Activated CD4-positive, alpha-beta T cell treated with anti-CD3 and anti-CD28 coated beads for 36 hours (primary cell): ENCODE results near the gene SYNE1. TPM values are rescaled to one million over a fixed set of nuclear protein-coding genes. Genes with fewer than 3 reads are reported as not detected.

Experiments used
- ATAC-seq: fragments of 200-7000 bp; cut with Tn5 transposase; one replicate; pipeline ENCODE4 v1.10.0; 2021; ENCODE audit warnings: mild to moderate bottlenecking, moderate library complexity
- CTCF ChIA-PET: fragments of 350-600 bp; sonication (Branson Sonifier 250); formaldehyde crosslinking; loops from one replicate; lab custom pipeline; 2021; ENCODE audit warnings: antibody characterized with exemption; lab: Charles Lee
- POLR2A ChIA-PET: fragments of 350-600 bp; sonication (Branson Sonifier 250); formaldehyde crosslinking; loops from one replicate; lab custom pipeline; 2021; ENCODE audit warnings: antibody characterized with exemption, inconsistent platforms; lab: Charles Lee
- DNase-seq: peaks from one replicate; pipeline ENCODE4 v3.0.0-alpha.2; 2020
- H3K27ac Mint-ChIP-seq: one replicate; pipeline ENCODE4 v1.8.0; 2021; ENCODE audit warnings: mixed read lengths
- H3K27me3 Mint-ChIP-seq: one replicate; pipeline ENCODE4 v1.8.0; 2021; ENCODE audit warnings: mixed read lengths
- H3K36me3 Mint-ChIP-seq: one replicate; pipeline ENCODE4 v1.8.0; 2021; ENCODE audit warnings: low read depth, mixed read lengths
- H3K4me1 Mint-ChIP-seq: one replicate; pipeline ENCODE4 v1.8.0; 2021; ENCODE audit warnings: mixed read lengths
- H3K4me3 Mint-ChIP-seq: one replicate; pipeline ENCODE4 v1.8.0; 2021; ENCODE audit warnings: mild to moderate bottlenecking, moderate library complexity, mixed read lengths
- H3K9me3 Mint-ChIP-seq: one replicate; pipeline ENCODE4 v1.8.0; 2021; ENCODE audit warnings: low read depth, mixed read lengths
- intact Hi-C, 2 experiments: fragments of 100-400 bp; cut with DNase I in 1 of 2; cut with micrococcal nuclease in 1 of 2; formaldehyde crosslinking; loops; one replicate each; pipeline versions ENCODE4 v1.14.2 to v1.15.1; 2022 to 2024; cut with DNase I, micrococcal nuclease
- total RNA-seq, 2 experiments: library from RNA; stranded (reverse); gene quantifications; one replicate each; pipeline ENCODE4 v1.2.3, GENCODE V29; 2021

SYNE1 gene
- total RNA-seq, 2 experiments from 2014 or later, result 20.8 to 21.9 TPM

DNA sequence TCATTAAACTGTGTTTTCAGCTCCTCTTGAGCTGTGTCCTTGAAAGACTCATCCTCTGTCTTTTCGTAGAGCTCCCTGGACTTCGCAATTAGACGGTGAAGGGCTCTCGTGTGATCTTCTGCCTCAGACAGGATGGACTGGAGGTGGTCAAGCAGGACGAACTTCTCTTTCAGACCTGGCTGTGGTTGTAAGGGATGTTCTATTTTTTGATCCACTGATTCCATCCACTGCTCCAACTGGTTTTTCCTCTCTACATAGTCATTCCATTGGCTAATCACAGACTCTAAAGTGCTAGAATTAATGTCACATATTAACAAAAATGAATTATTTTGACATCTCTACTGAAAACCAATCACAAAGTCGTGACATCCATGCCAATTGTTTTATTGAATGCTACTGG, 250.1 kb downstream of the SYNE1 start:
- Mint-ChIP-seq H3K4me3 (no peak overlapping the region), H3K36me3 (no peaks in the 10 kb centered on the region), H3K9me3 (no peaks in the 10 kb centered on the region), H3K27me3 (peaks cover 18% of the 10 kb centered on the region), H3K4me1 (no peaks in the 10 kb centered on the region), H3K27ac (no peak overlapping the region)
- DNase-seq, result no peak
- POLR2A ChIA-PET, result no interaction called here
- intact Hi-C loops, result no loop called here
- no peak for ATAC-seq
- CTCF ChIA-PET, result no interaction called here

- ATAC-seq (no peak), DNase-seq (no peak)
- CTCF ChIA-PET, result no interaction called here
- POLR2A ChIA-PET, result no interaction called here
- Mint-ChIP-seq H3K4me1 (no peaks in the 10 kb centered on the region), H3K36me3 (no peaks in the 10 kb centered on the region), H3K27me3 (peaks cover 18% of the 10 kb centered on the region), H3K27ac (no peak overlapping the region), H3K4me3 (no peak overlapping the region), H3K9me3 (no peaks in the 10 kb centered on the region)
- intact Hi-C loops, result no loop called here
Observed at GRCh38 chr6:152386131-152386530, 251.0 kb downstream of the SYNE1 start.

GRCh38 chr6:152380993-152381898, 255.9 kb downstream of the SYNE1 start:
- no peak for DNase-seq
- ChIA-PET POLR2A (no interaction called here), CTCF (interaction anchor here (0.7 kb wide), 1 partner anchor 12 kb away, joined by 6 read pairs; no protein-coding TSS in a partner anchor)
- no peaks in the 10 kb centered on the region for H3K9me3 Mint-ChIP-seq
- H3K27me3 Mint-ChIP-seq, result peaks cover 12% of the 10 kb centered on the region
- H3K4me3 Mint-ChIP-seq, result no peak overlapping the region
- ATAC-seq, result no peak
- intact Hi-C loops, result no loop called here
- no peaks in the 10 kb centered on the region for H3K36me3 Mint-ChIP-seq
- no peaks in the 10 kb centered on the region for H3K4me1 Mint-ChIP-seq
- H3K27ac Mint-ChIP-seq, result no peak overlapping the region

- Mint-ChIP-seq H3K27ac (no peak overlapping the region), H3K4me3 (no peak overlapping the region), H3K36me3 (no peaks in the 10 kb centered on the region), H3K9me3 (no peaks in the 10 kb centered on the region), H3K27me3 (peaks cover 12% of the 10 kb centered on the region), H3K4me1 (no peaks in the 10 kb centered on the region)
- intact Hi-C loops, result no loop called here
- CTCF ChIA-PET, result interaction anchor here (0.7 kb wide), 1 partner anchor 13 kb away, joined by 6 read pairs; no protein-coding TSS in a partner anchor
- ATAC-seq (no peak), DNase-seq (no peak)
- POLR2A ChIA-PET, result no interaction called here
Observed at GRCh38 chr6:152380351-152380767, 256.8 kb downstream of the SYNE1 start.

DNA sequence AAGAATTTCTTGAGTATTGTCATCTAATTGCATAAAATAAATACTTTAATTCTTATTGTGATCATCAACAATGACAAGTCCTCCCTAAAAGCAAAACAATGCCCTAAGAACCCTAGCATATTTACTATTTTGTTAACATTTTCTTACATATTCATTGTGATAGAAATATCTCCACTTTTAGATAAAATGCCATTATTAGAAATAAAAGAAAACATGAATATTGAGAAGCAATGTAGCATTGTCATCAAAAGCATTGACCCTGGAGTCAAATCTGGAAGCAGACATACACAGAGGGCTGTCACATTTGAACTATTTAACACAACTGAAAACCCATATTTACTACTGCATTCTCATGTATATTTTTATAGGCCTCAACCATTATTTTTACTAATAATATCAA, 257.7 kb downstream of the SYNE1 start:
- DNase-seq (no peak), ATAC-seq (no peak)
- Mint-ChIP-seq H3K4me1 (no peaks in the 10 kb centered on the region), H3K9me3 (no peaks in the 10 kb centered on the region), H3K27ac (no peak overlapping the region), H3K36me3 (no peaks in the 10 kb centered on the region), H3K4me3 (no peak overlapping the region), H3K27me3 (peaks cover 12% of the 10 kb centered on the region)
- intact Hi-C loops, result no loop called here
- ChIA-PET CTCF (no interaction called here), POLR2A (no interaction called here)

- Mint-ChIP-seq H3K27me3 (peaks cover 2% of the 10 kb centered on the region), H3K9me3 (no peaks in the 10 kb centered on the region), H3K27ac (no peak overlapping the region), H3K36me3 (no peaks in the 10 kb centered on the region), H3K4me1 (no peaks in the 10 kb centered on the region), H3K4me3 (no peak overlapping the region)
- CTCF ChIA-PET, result no interaction called here
- no peak for DNase-seq
- POLR2A ChIA-PET, result no interaction called here
- intact Hi-C loops, result no loop called here
- no peak for ATAC-seq
Observed at GRCh38 chr6:152378169-152378568, 259.0 kb downstream of the SYNE1 start.

DNA sequence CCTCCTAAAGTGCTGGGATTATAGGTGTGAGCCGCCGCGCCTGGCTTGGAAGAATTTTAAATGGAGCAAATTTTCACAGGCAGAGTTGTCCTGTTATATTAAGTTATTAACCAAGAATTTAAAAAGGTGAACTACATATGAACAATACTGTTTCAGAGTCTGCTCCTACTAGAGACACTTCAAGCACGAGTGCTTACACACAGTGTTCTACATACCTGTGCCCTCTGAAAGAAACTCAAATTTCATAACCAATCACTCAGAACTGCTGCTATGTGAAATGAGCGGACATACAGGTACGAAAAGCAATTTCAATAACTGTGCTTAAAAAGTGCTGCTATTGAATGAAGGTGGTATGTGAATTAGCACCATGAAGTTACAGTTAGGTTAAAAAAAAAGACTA, 262.0 kb downstream of the SYNE1 start:
- H3K4me1 Mint-ChIP-seq, result no peaks in the 10 kb centered on the region
- no peaks in the 10 kb centered on the region for H3K36me3 Mint-ChIP-seq

GRCh38 chr6:152372945-152373344, 264.2 kb downstream of the SYNE1 start:
- Mint-ChIP-seq H3K27me3 (peaks cover 4% of the 10 kb centered on the region), H3K4me1 (no peaks in the 10 kb centered on the region), H3K36me3 (no peaks in the 10 kb centered on the region), H3K4me3 (no peak overlapping the region), H3K27ac (no peak overlapping the region), H3K9me3 (no peaks in the 10 kb centered on the region)
- ATAC-seq (no peak), DNase-seq (no peak)
- CTCF ChIA-PET, result no interaction called here
- POLR2A ChIA-PET, result no interaction called here
- intact Hi-C loops, result no loop called here

More for the DNA sequence above, 262.0 kb downstream of the SYNE1 start:
- peaks cover 4% of the 10 kb centered on the region for H3K27me3 Mint-ChIP-seq
- no peak overlapping the region for H3K27ac Mint-ChIP-seq
- intact Hi-C loops, result no loop called here
- DNase-seq (no peak), ATAC-seq (no peak)
- ChIA-PET POLR2A (no interaction called here), CTCF (no interaction called here)
- no peak overlapping the region for H3K4me3 Mint-ChIP-seq
- H3K9me3 Mint-ChIP-seq, result no peaks in the 10 kb centered on the region

- H3K9me3 Mint-ChIP-seq, result no peaks in the 10 kb centered on the region
- CTCF ChIA-PET, result no interaction called here
- H3K27me3 Mint-ChIP-seq, result peaks cover 4% of the 10 kb centered on the region
- no peaks in the 10 kb centered on the region for H3K36me3 Mint-ChIP-seq
- intact Hi-C loops, result no loop called here
- no peaks in the 10 kb centered on the region for H3K4me1 Mint-ChIP-seq
- ATAC-seq (no peak), DNase-seq (no peak)
- no peak overlapping the region for H3K4me3 Mint-ChIP-seq
- no peak overlapping the region for H3K27ac Mint-ChIP-seq
- POLR2A ChIA-PET, result no interaction called here
Observed at GRCh38 chr6:152371775-152372174, 265.4 kb downstream of the SYNE1 start.

DNA sequence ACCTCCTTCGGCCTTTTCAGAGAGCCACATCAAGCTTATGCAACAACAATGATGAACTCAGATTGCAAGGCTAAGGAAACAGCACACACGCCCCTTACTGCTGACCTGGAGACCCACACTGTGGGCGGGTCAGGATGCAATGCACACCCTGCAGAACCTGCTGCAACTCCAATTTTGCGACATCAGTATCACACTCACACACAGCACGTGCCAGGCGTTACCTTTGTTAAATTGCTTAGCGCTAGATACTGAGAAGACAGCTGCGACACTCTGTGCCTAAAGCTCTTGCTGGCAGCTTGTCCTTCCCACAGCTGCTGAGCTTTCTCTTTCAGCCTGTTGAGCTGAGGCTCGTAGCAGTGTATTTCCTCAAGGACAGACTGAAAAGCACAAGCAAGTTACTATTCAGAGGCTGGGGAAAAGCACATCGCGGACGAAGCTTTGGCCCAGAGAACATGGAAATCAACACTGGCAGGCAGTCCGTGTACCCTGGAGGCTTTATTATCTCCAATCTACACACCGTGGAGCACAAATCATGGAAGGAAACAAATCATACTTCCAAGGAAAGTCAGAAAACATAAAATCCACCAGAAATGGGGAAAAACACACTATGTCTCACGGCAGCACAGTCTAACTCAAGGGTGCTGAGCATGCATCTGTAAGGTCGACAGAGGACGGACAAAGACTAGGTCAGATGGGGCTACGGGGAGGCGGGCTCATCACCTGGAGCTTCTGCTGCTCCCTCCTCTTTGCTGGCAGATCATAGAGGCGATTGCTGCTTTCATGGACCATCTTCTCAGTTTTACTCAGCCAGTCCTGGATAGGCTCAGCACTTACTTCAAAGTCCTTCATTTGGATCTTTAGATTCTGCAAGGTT, 268.2 kb downstream of the SYNE1 start:
- intact Hi-C loops, result no loop called here
- Mint-ChIP-seq H3K27me3 (peaks cover 10% of the 10 kb centered on the region), H3K36me3 (no peaks in the 10 kb centered on the region), H3K4me3 (no peak overlapping the region), H3K9me3 (no peaks in the 10 kb centered on the region), H3K4me1 (no peaks in the 10 kb centered on the region), H3K27ac (no peak overlapping the region)
- ATAC-seq (no peak), DNase-seq (no peak)
- CTCF ChIA-PET, result no interaction called here
- POLR2A ChIA-PET, result no interaction called here

- CTCF ChIA-PET, result interaction anchor here (0.6 kb wide), 1 partner anchor 828 kb away, joined by 3 read pairs; no protein-coding TSS in a partner anchor
- DNase-seq (no peak), ATAC-seq (no peak)
- intact Hi-C loops, result no loop called here
- Mint-ChIP-seq H3K4me1 (no peaks in the 10 kb centered on the region), H3K27ac (no peak overlapping the region), H3K9me3 (no peaks in the 10 kb centered on the region), H3K27me3 (peaks cover 10% of the 10 kb centered on the region), H3K4me3 (no peak overlapping the region), H3K36me3 (no peaks in the 10 kb centered on the region)
- POLR2A ChIA-PET, result interaction anchor here (0.7 kb wide), 1 partner anchor 197 kb away, joined by 3 read pairs; no protein-coding TSS in a partner anchor
Observed at GRCh38 chr6:152364866-152365265, 272.3 kb downstream of the SYNE1 start.
